ENCODE data around the gene KCNAB1. TPM values are rescaled to one million over a fixed set of nuclear protein-coding genes. Genes with fewer than 3 reads are reported as not detected.
"Not testable (repeated sequence)": the region's sequence is repeated elsewhere in the genome, so short reads cannot be mapped to it uniquely, and the experiment has no call there.

The KCNAB1 gene
- polyA plus RNA-seq, 3 donors from 2014 or later: 0.06 to 0.37 (median 0.31) TPM

GRCh38 chr3:156108616-156109015, 11.8 kb upstream of the KCNAB1 start:
- Mint-ChIP-seq H3K4me1 (no peaks in the 10 kb centered on the region), H3K36me3 (no peaks in the 10 kb centered on the region), H3K9me3 (peaks cover 0 to 2% (median 0%) of the 10 kb centered on the region in 6 donors), H3K27ac (no peak overlapping the region), H3K4me3 (no peak overlapping the region), H3K27me3 (ENCODE audit: low read depth in 3 of 3) (peaks cover 2 to 3% (median 2%) of the 10 kb centered on the region in 3 donors)
- no peak for DNase-seq

- peaks cover 0 to 1% (median 0%) of the 10 kb centered on the region in 6 donors for H3K9me3 Mint-ChIP-seq
- DNase-seq: no peak
- no peak overlapping the region for H3K4me3 Mint-ChIP-seq
- peaks cover 2 to 4% (median 3%) of the 10 kb centered on the region in 3 donors for H3K27me3 Mint-ChIP-seq (ENCODE audit: low read depth in 3 of 3)
- H3K36me3 Mint-ChIP-seq: no peaks in the 10 kb centered on the region
- H3K4me1 Mint-ChIP-seq: no peaks in the 10 kb centered on the region
- no peak overlapping the region for H3K27ac Mint-ChIP-seq
Observed at GRCh38 chr3:156109989-156110388, 10.4 kb upstream of the KCNAB1 start.

- no peak overlapping the region for H3K27ac Mint-ChIP-seq
- no peak for DNase-seq
- no peak overlapping the region for H3K4me3 Mint-ChIP-seq
- no peaks in the 10 kb centered on the region for H3K4me1 Mint-ChIP-seq
- peaks cover 3 to 8% (median 5%) of the 10 kb centered on the region in 3 donors for H3K27me3 Mint-ChIP-seq (ENCODE audit: low read depth in 3 of 3)
- no peaks in the 10 kb centered on the region for H3K36me3 Mint-ChIP-seq
- no peaks in the 10 kb centered on the region for H3K9me3 Mint-ChIP-seq
Observed at GRCh38 chr3:156126467-156126866, 6.1 kb downstream of the KCNAB1 start.

- Mint-ChIP-seq H3K27me3 (ENCODE audit: low read depth in 3 of 3) (peaks cover 2 to 12% (median 8%) of the 10 kb centered on the region in 3 donors), H3K9me3 (no peaks in the 10 kb centered on the region)
- DNase-seq: no peak
Observed at GRCh38 chr3:156131241-156131640, 10.9 kb downstream of the KCNAB1 start.

GRCh38 chr3:156131799-156132198, 11.4 kb downstream of the KCNAB1 start:
- no peaks in the 10 kb centered on the region for H3K9me3 Mint-ChIP-seq
- DNase-seq: no peak
- peaks cover 2 to 12% (median 8%) of the 10 kb centered on the region in 3 donors for H3K27me3 Mint-ChIP-seq (ENCODE audit: low read depth in 3 of 3)
- no peaks in the 10 kb centered on the region for H3K4me1 Mint-ChIP-seq
- H3K4me3 Mint-ChIP-seq: no peak overlapping the region
- no peak overlapping the region for H3K27ac Mint-ChIP-seq
- H3K36me3 Mint-ChIP-seq: no peaks in the 10 kb centered on the region

More at GRCh38 chr3:156131241-156131640, 10.9 kb downstream of the KCNAB1 start:
- H3K4me3 Mint-ChIP-seq: no peak overlapping the region
- H3K27ac Mint-ChIP-seq: no peak overlapping the region
- H3K4me1 Mint-ChIP-seq: no peaks in the 10 kb centered on the region
- no peaks in the 10 kb centered on the region for H3K36me3 Mint-ChIP-seq

- no peak overlapping the region for H3K4me3 Mint-ChIP-seq
- no peaks in the 10 kb centered on the region for H3K36me3 Mint-ChIP-seq
- H3K27me3 Mint-ChIP-seq (ENCODE audit: low read depth in 3 of 3): peaks cover 2 to 12% (median 8%) of the 10 kb centered on the region in 3 donors
- no peak overlapping the region for H3K27ac Mint-ChIP-seq
- H3K9me3 Mint-ChIP-seq: no peaks in the 10 kb centered on the region
- H3K4me1 Mint-ChIP-seq: no peaks in the 10 kb centered on the region
- DNase-seq: no peak
Observed at GRCh38 chr3:156132313-156132712, 11.9 kb downstream of the KCNAB1 start.

- Mint-ChIP-seq H3K27me3 (ENCODE audit: low read depth in 3 of 3) (peaks cover 2 to 12% (median 12%) of the 10 kb centered on the region in 3 donors), H3K27ac (no peak overlapping the region), H3K4me3 (no peak overlapping the region), H3K4me1 (no peaks in the 10 kb centered on the region), H3K36me3 (no peaks in the 10 kb centered on the region), H3K9me3 (no peaks in the 10 kb centered on the region)
- DNase-seq: no peak
Observed at GRCh38 chr3:156133076-156133475, 12.7 kb downstream of the KCNAB1 start.

GRCh38 chr3:156135921-156136638, 15.7 kb downstream of the KCNAB1 start:
- Mint-ChIP-seq H3K4me3 (no peak overlapping the region), H3K36me3 (no peaks in the 10 kb centered on the region), H3K4me1 (no peaks in the 10 kb centered on the region), H3K27me3 (ENCODE audit: low read depth in 3 of 3) (peaks cover 0 to 13% (median 11%) of the 10 kb centered on the region in 3 donors), H3K9me3 (no peaks in the 10 kb centered on the region), H3K27ac (no peak overlapping the region)
- no peak for DNase-seq

GRCh38 chr3:156137397-156137796, 17.0 kb downstream of the KCNAB1 start:
- not testable (repeated sequence) for H3K36me3 Mint-ChIP-seq, DNase-seq, H3K27ac Mint-ChIP-seq, H3K9me3 Mint-ChIP-seq, H3K4me1 Mint-ChIP-seq, H3K4me3 Mint-ChIP-seq
- H3K27me3 Mint-ChIP-seq (ENCODE audit: low read depth in 3 of 3): peaks cover 2 to 13% (median 8%) of the 10 kb centered on the region in 3 donors

GRCh38 chr3:156140001-156140595, 19.7 kb downstream of the KCNAB1 start:
- Mint-ChIP-seq H3K4me1 (no peaks in the 10 kb centered on the region), H3K27me3 (ENCODE audit: low read depth in 3 of 3) (peaks cover 2 to 16% (median 5%) of the 10 kb centered on the region in 3 donors), H3K4me3 (no peak overlapping the region), H3K27ac (no peak overlapping the region), H3K9me3 (no peaks in the 10 kb centered on the region), H3K36me3 (no peaks in the 10 kb centered on the region)
- DNase-seq: no peak

GRCh38 chr3:156142702-156143101, 22.3 kb downstream of the KCNAB1 start:
- DNase-seq: no peak
- Mint-ChIP-seq H3K4me3 (no peak overlapping the region), H3K4me1 (no peaks in the 10 kb centered on the region), H3K27ac (no peak overlapping the region), H3K27me3 (ENCODE audit: low read depth in 3 of 3) (peaks cover 2 to 16% (median 3%) of the 10 kb centered on the region in 3 donors), H3K36me3 (no peaks in the 10 kb centered on the region), H3K9me3 (no peaks in the 10 kb centered on the region)

- Mint-ChIP-seq H3K4me1 (no peaks in the 10 kb centered on the region), H3K4me3 (no peak overlapping the region), H3K27ac (no peak overlapping the region), H3K27me3 (ENCODE audit: low read depth in 3 of 3) (peaks cover 3 to 12% (median 3%) of the 10 kb centered on the region in 3 donors), H3K36me3 (no peaks in the 10 kb centered on the region), H3K9me3 (no peaks in the 10 kb centered on the region)
- DNase-seq: no peak
Observed at GRCh38 chr3:156143136-156143535, 22.8 kb downstream of the KCNAB1 start.

GRCh38 chr3:156144060-156144459, 23.7 kb downstream of the KCNAB1 start:
- H3K27ac Mint-ChIP-seq: no peak overlapping the region
- H3K4me1 Mint-ChIP-seq: no peaks in the 10 kb centered on the region
- H3K36me3 Mint-ChIP-seq: no peaks in the 10 kb centered on the region
- no peak for DNase-seq
- peaks cover 3 to 12% (median 5%) of the 10 kb centered on the region in 3 donors for H3K27me3 Mint-ChIP-seq (ENCODE audit: low read depth in 3 of 3)
- H3K9me3 Mint-ChIP-seq: no peaks in the 10 kb centered on the region
- no peak overlapping the region for H3K4me3 Mint-ChIP-seq

- Mint-ChIP-seq H3K4me1 (no peaks in the 10 kb centered on the region), H3K27ac (no peak overlapping the region), H3K27me3 (ENCODE audit: low read depth in 3 of 3) (peaks cover 0 to 8% (median 5%) of the 10 kb centered on the region in 3 donors), H3K4me3 (no peak overlapping the region), H3K9me3 (no peaks in the 10 kb centered on the region), H3K36me3 (no peaks in the 10 kb centered on the region)
- DNase-seq: no peak
Observed at GRCh38 chr3:156145866-156146265, 25.5 kb downstream of the KCNAB1 start.

Measured in immature natural killer cell (primary cell).